OCI-LY3 (cell line): ENCODE measurements around the gene CHMP4B.

ENCODE experiments used
- CTCF ChIP-seq: fragments of 200-600, 300-600 bp; sonication (generic); IDR thresholded peaks from 2 replicates; pipeline ENCODE4 v1.5.1; 2014; ENCODE audit warnings: antibody characterized with exemption, low read length, low read depth
- EZH2phosphoT487 ChIP-seq: fragments of 200-600 bp; shearing (Covaris generic); IDR thresholded peaks from 2 replicates; pipeline ENCODE4 v1.6.1; 2018; ENCODE audit warnings: antibody characterized with exemption, mixed run types, low read depth

GRCh38 chr20:33828326-33828844 is 17.2 kb downstream of the CHMP4B start:
- TF ChIP-seq CTCF (no peak), EZH2phosphoT487 (no peak)
